Hepatocyte (in vitro differentiated cells): ENCODE data around the gene CNPY2. TPM values are rescaled to one million over a fixed set of nuclear protein-coding genes. Genes with fewer than 3 reads are reported as not detected.
"Not testable (repeated sequence)": the region's sequence is repeated elsewhere in the genome, so short reads cannot be mapped to it uniquely, and the experiment has no call there.

Experiments
- DNase-seq: peaks from one replicate; pipeline ENCODE4 v3.0.0-alpha.2; 2016; ENCODE audit warnings: low spot score
- H2AFZ ChIP-seq: fragments of 200-600 bp; sonication (generic); 2 replicates; pipeline ENCODE4 v1.6.0; 2016; ENCODE audit warnings: antibody characterized with exemption, mild to moderate bottlenecking
- H3K27ac ChIP-seq: fragments of 200-600 bp; sonication (generic); 2 replicates; pipeline ENCODE4 v1.5.1; 2016; ENCODE audit warnings: mild to moderate bottlenecking
- H3K27me3 ChIP-seq: fragments of 200-600 bp; sonication (generic); 2 replicates; pipeline ENCODE4 v1.6.1; 2016
- H3K36me3 ChIP-seq: fragments of 200-600 bp; sonication (generic); replicated peaks from 2 replicates; pipeline ENCODE4 v1.5.1; 2016; ENCODE audit warnings: low read depth; ENCODE audit not compliant: insufficient read depth
- H3K4me1 ChIP-seq: fragments of 200-600 bp; sonication (generic); 2 replicates; pipeline ENCODE4 v1.5.1; 2016; ENCODE audit warnings: mild to moderate bottlenecking, moderate library complexity; ENCODE audit not compliant: insufficient read depth
- H3K4me2 ChIP-seq: fragments of 200-600 bp; sonication (generic); 2 replicates; pipeline ENCODE4 v1.6.0; 2016
- H3K4me3 ChIP-seq: fragments of 200-600 bp; sonication (generic); 2 replicates; pipeline ENCODE4 v1.5.1; 2016; ENCODE audit warnings: mild to moderate bottlenecking
- H3K79me2 ChIP-seq: fragments of 200-600 bp; sonication (generic); 2 replicates; pipeline ENCODE4 v1.6.0; 2017; ENCODE audit warnings: mild to moderate bottlenecking
- H3K9me2 ChIP-seq: fragments of 200-600 bp; sonication (generic); replicated peaks from 2 replicates; pipeline ENCODE4 v1.6.0; 2017; ENCODE audit warnings: mild to moderate bottlenecking; ENCODE audit not compliant: insufficient read depth
- H3K9me3 ChIP-seq: fragments of 200-600 bp; sonication (generic); 2 replicates; pipeline ENCODE4 v1.5.1; 2016; ENCODE audit warnings: low read depth, mild to moderate bottlenecking
- H4K20me1 ChIP-seq: fragments of 200-600 bp; sonication (generic); 2 replicates; pipeline ENCODE4 v1.6.0; 2016; ENCODE audit warnings: mild to moderate bottlenecking; ENCODE audit not compliant: insufficient read depth, poor library complexity, severe bottlenecking
- CTCF ChIP-seq: fragments of 200-600 bp; sonication (generic); IDR thresholded peaks from 2 replicates; pipeline ENCODE4 v1.5.1; 2016; ENCODE audit warnings: antibody characterized with exemption, mild to moderate bottlenecking; ENCODE audit not compliant: poor library complexity
- EZH2 ChIP-seq: fragments of 200-600 bp; sonication (generic); IDR thresholded peaks from 2 replicates; pipeline ENCODE4 v1.6.1; 2016; ENCODE audit warnings: antibody characterized with exemption, mild to moderate bottlenecking, borderline replicate concordance
- EZH2phosphoT487 ChIP-seq: fragments of 200-600 bp; sonication (generic); IDR thresholded peaks from one replicate; pipeline ENCODE4 v1.6.1; 2018; ENCODE audit warnings: antibody characterized with exemption, mild to moderate bottlenecking, low read depth, moderate library complexity; ENCODE audit not compliant: unreplicated experiment, severe bottlenecking
- WGBS: methylation state at CpG from one replicate; pipeline ENCODE4 v1.1.6; 2016; ENCODE audit warnings: low lambda C conversion rate; ENCODE audit errors: missing lambda C conversion rate; 5-methylcytosine and 5-hydroxymethylcytosine counted together
- polyA plus RNA-seq: library from polyadenylated mRNA; unstranded; fragments of >200 nt; fragmentation: Nextera tagmentation; extraction: Ambion mirVana; gene quantifications from 2 replicates; pipeline ENCODE4 v1.2.1, GENCODE V29; 2016
- total RNA-seq: library from RNA; depleted of rRNA; stranded (reverse); fragments of >200 nt; gene quantifications from 2 replicates; pipeline ENCODE4 v1.2.3, GENCODE V29; 2014

CNPY2 gene
- total and polyA plus RNA-seq, 2 experiments from 2014 or later = 179 to 428 TPM

GRCh38 chr12:56330936-56331490 is 15.2 kb upstream of the CNPY2 start:
- Histone ChIP-seq H2AFZ (no peak overlapping the region), H3K4me2 (no peak overlapping the region), H3K27ac (no peak overlapping the region), H4K20me1 (no peaks in the 10 kb centered on the region), H3K4me3 (no peak overlapping the region), H3K36me3 (no peaks in the 10 kb centered on the region), H3K79me2 (peaks cover 6% of the 10 kb centered on the region), H3K4me1 (peaks cover 11% of the 10 kb centered on the region), H3K9me3 (no peaks in the 10 kb centered on the region), H3K9me2 (no peaks in the 10 kb centered on the region), H3K27me3 (no peaks in the 10 kb centered on the region)
- no peak for TF ChIP-seq EZH2phosphoT487
- no peak for TF ChIP-seq EZH2
- TF ChIP-seq CTCF = no peak
- WGBS = 86% methylated on average over 7 of the region's 7 CpGs
- no peak for DNase-seq

GRCh38 chr12:56326533-56326932 is 10.7 kb upstream of the CNPY2 start:
- Histone ChIP-seq H3K27ac (no peak overlapping the region), H3K27me3 (no peaks in the 10 kb centered on the region), H4K20me1 (no peaks in the 10 kb centered on the region), H3K79me2 (no peaks in the 10 kb centered on the region), H3K36me3 (no peaks in the 10 kb centered on the region), H3K4me2 (no peak overlapping the region), H3K4me3 (no peak overlapping the region), H3K9me2 (no peaks in the 10 kb centered on the region), H3K9me3 (no peaks in the 10 kb centered on the region), H2AFZ (no peak overlapping the region), H3K4me1 (no peaks in the 10 kb centered on the region)
- TF ChIP-seq CTCF (no peak), EZH2 (no peak), EZH2phosphoT487 (no peak)
- 87% methylated on average over 6 of the region's 6 CpGs for WGBS
- peak; percentile 24 for DNase-seq

GRCh38 chr12:56326126-56326525 is 10.3 kb upstream of the CNPY2 start:
- H3K9me2 ChIP-seq = no peaks in the 10 kb centered on the region
- DNase-seq = no peak
- H3K36me3 ChIP-seq = no peaks in the 10 kb centered on the region
- H3K9me3 ChIP-seq = no peaks in the 10 kb centered on the region
- H3K4me2 ChIP-seq = no peak overlapping the region
- no peak for TF ChIP-seq EZH2
- no peak for TF ChIP-seq EZH2phosphoT487
- no peak for TF ChIP-seq CTCF
- WGBS = 98% methylated on average over 8 of the region's 8 CpGs
- H2AFZ ChIP-seq = no peak overlapping the region
- no peaks in the 10 kb centered on the region for H3K4me1 ChIP-seq
- no peaks in the 10 kb centered on the region for H4K20me1 ChIP-seq
- no peak overlapping the region for H3K27ac ChIP-seq
- H3K79me2 ChIP-seq = no peaks in the 10 kb centered on the region
- no peak overlapping the region for H3K4me3 ChIP-seq
- no peaks in the 10 kb centered on the region for H3K27me3 ChIP-seq

- Histone ChIP-seq H3K9me3 (no peaks in the 10 kb centered on the region), H3K79me2 (no peaks in the 10 kb centered on the region), H3K36me3 (no peaks in the 10 kb centered on the region), H3K27me3 (no peaks in the 10 kb centered on the region), H2AFZ (no peak overlapping the region), H3K4me1 (no peaks in the 10 kb centered on the region), H3K4me3 (no peak overlapping the region), H4K20me1 (no peaks in the 10 kb centered on the region), H3K9me2 (no peaks in the 10 kb centered on the region), H3K27ac (peak overlapping the region; percentile 70), H3K4me2 (no peak overlapping the region)
- TF ChIP-seq CTCF (no peak), EZH2phosphoT487 (no peak), EZH2 (no peak)
- 80% methylated on average over 6 of the region's 6 CpGs for WGBS
- no peak for DNase-seq
Observed at GRCh38 chr12:56324206-56324605, 8.4 kb upstream of the CNPY2 start.

GRCh38 chr12:56321610-56322009 is 5.8 kb upstream of the CNPY2 start:
- H3K4me3 ChIP-seq, H3K4me1 ChIP-seq, DNase-seq, H3K36me3 ChIP-seq, H3K27me3 ChIP-seq, H3K4me2 ChIP-seq, H3K9me2 ChIP-seq, H2AFZ ChIP-seq, H3K79me2 ChIP-seq, H4K20me1 ChIP-seq, H3K27ac ChIP-seq, H3K9me3 ChIP-seq: not testable (repeated sequence)
- 96% methylated on average over 8 of the region's 8 CpGs for WGBS
